GM23338 (cell line): ENCODE data around the gene TMEM11. TPM values are rescaled to one million over a fixed set of nuclear protein-coding genes. Genes with fewer than 3 reads are reported as not detected.

Experiments used
- ATAC-seq: fragments of 200-7000 bp; cut with Tn5 transposase; 3 replicates; pipeline ENCODE4 v1.9.1; 2020
- DNase-seq: peaks from one replicate; pipeline ENCODE4 v3.0.0-alpha.2; 2015; ENCODE audit warnings: low spot score
- H2AFZ ChIP-seq: fragments of 200-600 bp; sonication (generic); 2 replicates; pipeline ENCODE4 v1.8.0; 2016; ENCODE audit warnings: antibody characterized with exemption, mild to moderate bottlenecking, moderate library complexity
- H3F3A ChIP-seq: fragments of 200-600 bp; sonication (generic); replicated peaks from 2 replicates; pipeline ENCODE4 v1.8.0; 2017; ENCODE audit warnings: antibody characterized with exemption, mixed run types, low read depth
- H3K27ac ChIP-seq: fragments of 200-600 bp; sonication (generic); 2 replicates; pipeline ENCODE4 v1.6.1; 2016; ENCODE audit warnings: low read depth
- H3K27me3 ChIP-seq: fragments of 200-600 bp; sonication (generic); 2 replicates; pipeline ENCODE4 v1.8.0; 2016; ENCODE audit warnings: mild to moderate bottlenecking, mixed run types, moderate library complexity; ENCODE audit not compliant: insufficient read depth
- H3K36me3 ChIP-seq: fragments of 200-600 bp; sonication (generic); 2 replicates; pipeline ENCODE4 v1.8.0; 2016; ENCODE audit warnings: mild to moderate bottlenecking; ENCODE audit not compliant: insufficient read depth
- H3K4me1 ChIP-seq: fragments of 200-600 bp; sonication (generic); 2 replicates; pipeline ENCODE4 v1.8.0; 2016; ENCODE audit warnings: mild to moderate bottlenecking, moderate library complexity; ENCODE audit not compliant: insufficient read depth
- H3K4me2 ChIP-seq: fragments of 200-600 bp; sonication (generic); 2 replicates; pipeline ENCODE4 v1.7.1; 2017; ENCODE audit warnings: mixed run types
- H3K4me3 ChIP-seq: fragments of 200-600 bp; sonication (generic); 2 replicates; pipeline ENCODE4 v1.6.1; 2016; ENCODE audit warnings: mixed run types
- H3K79me2 ChIP-seq: fragments of 200-600 bp; sonication (generic); replicated peaks from 2 replicates; pipeline ENCODE4 v1.8.0; 2017; ENCODE audit warnings: mild to moderate bottlenecking; ENCODE audit not compliant: insufficient read depth
- H3K9me2 ChIP-seq: fragments of 200-600 bp; sonication (generic); 2 replicates; pipeline ENCODE4 v1.8.0; 2017; ENCODE audit not compliant: insufficient read depth
- H4K20me1 ChIP-seq: fragments of 200-600 bp; sonication (generic); replicated peaks from 2 replicates; pipeline ENCODE4 v1.8.0; 2017; ENCODE audit warnings: mild to moderate bottlenecking; ENCODE audit not compliant: insufficient read depth
- H3K27ac Mint-ChIP-seq: 2 replicates; pipeline ENCODE4 v1.8.0; 2020; ENCODE audit warnings: inconsistent platforms, mild to moderate bottlenecking, moderate library complexity, mixed read lengths
- H3K27me3 Mint-ChIP-seq: 3 replicates; pipeline ENCODE4 v1.8.0; 2022; ENCODE audit warnings: low read depth, mild to moderate bottlenecking, moderate library complexity, mixed read lengths, inconsistent platforms; ENCODE audit not compliant: insufficient read depth, poor library complexity
- H3K36me3 Mint-ChIP-seq: 3 replicates; pipeline ENCODE4 v1.8.0; 2021; ENCODE audit warnings: low read depth, mild to moderate bottlenecking, inconsistent platforms, moderate library complexity, mixed read lengths
- H3K4me1 Mint-ChIP-seq: 3 replicates; pipeline ENCODE4 v1.8.0; 2020; ENCODE audit warnings: mild to moderate bottlenecking, inconsistent platforms, mixed read lengths
- H3K4me3 Mint-ChIP-seq: 3 replicates; pipeline ENCODE4 v1.8.0; 2021; ENCODE audit warnings: moderate library complexity, mild to moderate bottlenecking, inconsistent platforms, mixed read lengths
- H3K9me3 Mint-ChIP-seq: 3 replicates; pipeline ENCODE4 v1.8.0; 2020; ENCODE audit warnings: moderate library complexity, mild to moderate bottlenecking, inconsistent platforms, mixed read lengths
- ETS1 ChIP-seq: IDR thresholded peaks from 2 replicates; pipeline ENCODE4 v1.6.1; 2016; ENCODE audit warnings: antibody characterized with exemption
- JUNB ChIP-seq: IDR thresholded peaks from one replicate; pipeline ENCODE4 v1.6.1; 2016; ENCODE audit warnings: antibody characterized with exemption; ENCODE audit not compliant: unreplicated experiment
- POLR2AphosphoS5 ChIP-seq: IDR thresholded peaks from 2 replicates; pipeline ENCODE4 v1.6.1; 2016; ENCODE audit warnings: antibody characterized with exemption, low read depth
- ZNF114 ChIP-seq: fragments of 250-450 bp; sonication (Bioruptor Pico); IDR thresholded peaks from 2 replicates; pipeline ENCODE4 v1.5.0; 2020; ENCODE audit warnings: mild to moderate bottlenecking, moderate library complexity
- ZNF462 ChIP-seq: fragments of 250-450 bp; sonication (Bioruptor Pico); IDR thresholded peaks from 2 replicates; pipeline ENCODE4 v1.5.0; 2020; ENCODE audit warnings: mild to moderate bottlenecking, moderate library complexity
- polyA plus RNA-seq: library from polyadenylated mRNA; unstranded; fragments of >200 nt; fragmentation: Nextera tagmentation; extraction: Ambion mirVana; gene quantifications from 2 replicates; pipeline ENCODE4 v1.2.1, GENCODE V29; 2016
- total RNA-seq: library from RNA; depleted of rRNA; stranded (reverse); fragments of >200 nt; shearing (Covaris generic); gene quantifications from 2 replicates; pipeline ENCODE4 v1.2.3, GENCODE V29; 2014

TMEM11 gene
- total and polyA plus RNA-seq, 2 experiments from 2014 or later: 38.5 to 90.2 TPM

GRCh38 chr17:21199311-21199710 is 14.7 kb downstream of the TMEM11 start:
- Mint-ChIP-seq H3K36me3 (peaks cover 34% of the 10 kb centered on the region), H3K9me3 (no peaks in the 10 kb centered on the region), H3K4me1 (peaks cover 46% of the 10 kb centered on the region), H3K27me3 (peaks cover 4% of the 10 kb centered on the region), H3K4me3 (peak overlapping the region; percentile 28; the same call in 1 of the 3 replicates), H3K27ac (peak overlapping the region; percentile 90)
- H3K9me2 ChIP-seq: no peaks in the 10 kb centered on the region
- TF ChIP-seq POLR2AphosphoS5 (no peak), ZNF462 (CRISPR knock-in tag) (no peak)
- H2AFZ ChIP-seq: no peak overlapping the region
- H3K79me2 ChIP-seq: peaks cover 72% of the 10 kb centered on the region
- H3K27ac ChIP-seq: peak overlapping the region; percentile 98
- peaks cover 56% of the 10 kb centered on the region for H4K20me1 ChIP-seq
- peak overlapping the region; percentile 42 for H3K4me3 ChIP-seq
- peak; percentile 78 for DNase-seq
- peaks cover 35% of the 10 kb centered on the region for H3K4me1 ChIP-seq
- H3K36me3 ChIP-seq: peaks cover 8% of the 10 kb centered on the region
- peak; percentile 74 for ATAC-seq
- H3K4me2 ChIP-seq: peak overlapping the region; percentile 70
- H3K27me3 ChIP-seq: no peaks in the 10 kb centered on the region
- peaks cover 30% of the 10 kb centered on the region for H3F3A ChIP-seq

GRCh38 chr17:21198411-21198810 is 15.6 kb downstream of the TMEM11 start:
- peaks cover 49% of the 10 kb centered on the region for H3K4me1 Mint-ChIP-seq
- Histone ChIP-seq H3K4me2 (peak overlapping the region; percentile 1; the same call in 1 of the 2 replicates), H3K4me1 (peaks cover 36% of the 10 kb centered on the region), H4K20me1 (peaks cover 50% of the 10 kb centered on the region), H3K27ac (peak overlapping the region; percentile 98), H3K36me3 (peaks cover 8% of the 10 kb centered on the region), H3F3A (peaks cover 30% of the 10 kb centered on the region), H3K4me3 (no peak overlapping the region), H2AFZ (no peak overlapping the region), H3K27me3 (no peaks in the 10 kb centered on the region), H3K9me2 (no peaks in the 10 kb centered on the region), H3K79me2 (peaks cover 63% of the 10 kb centered on the region)
- no peak for ATAC-seq
- H3K27me3 Mint-ChIP-seq: peaks cover 7% of the 10 kb centered on the region
- H3K4me3 Mint-ChIP-seq: no peak overlapping the region
- H3K9me3 Mint-ChIP-seq: no peaks in the 10 kb centered on the region
- peaks cover 37% of the 10 kb centered on the region for H3K36me3 Mint-ChIP-seq
- H3K27ac Mint-ChIP-seq: peak overlapping the region; percentile 53
- no peak for DNase-seq
- TF ChIP-seq JUNB (no peak), ZNF462 (CRISPR knock-in tag) (no peak), ZNF114 (CRISPR knock-in tag) (no peak), ETS1 (no peak)
